GM18867 (cell line): ENCODE data around the gene ZNF57.
"Not testable (repeated sequence)": the region's sequence is repeated elsewhere in the genome, so short reads cannot be mapped to it uniquely, and the experiment has no call there.

Experiments
- ATAC-seq: cut with Tn5 transposase; IDR thresholded peaks from one replicate; pipeline ENCODE4 v1.9.1; 2021; ENCODE audit warnings: mild to moderate bottlenecking, moderate library complexity; ENCODE audit not compliant: unreplicated experiment

The ZNF57 gene

DNA sequence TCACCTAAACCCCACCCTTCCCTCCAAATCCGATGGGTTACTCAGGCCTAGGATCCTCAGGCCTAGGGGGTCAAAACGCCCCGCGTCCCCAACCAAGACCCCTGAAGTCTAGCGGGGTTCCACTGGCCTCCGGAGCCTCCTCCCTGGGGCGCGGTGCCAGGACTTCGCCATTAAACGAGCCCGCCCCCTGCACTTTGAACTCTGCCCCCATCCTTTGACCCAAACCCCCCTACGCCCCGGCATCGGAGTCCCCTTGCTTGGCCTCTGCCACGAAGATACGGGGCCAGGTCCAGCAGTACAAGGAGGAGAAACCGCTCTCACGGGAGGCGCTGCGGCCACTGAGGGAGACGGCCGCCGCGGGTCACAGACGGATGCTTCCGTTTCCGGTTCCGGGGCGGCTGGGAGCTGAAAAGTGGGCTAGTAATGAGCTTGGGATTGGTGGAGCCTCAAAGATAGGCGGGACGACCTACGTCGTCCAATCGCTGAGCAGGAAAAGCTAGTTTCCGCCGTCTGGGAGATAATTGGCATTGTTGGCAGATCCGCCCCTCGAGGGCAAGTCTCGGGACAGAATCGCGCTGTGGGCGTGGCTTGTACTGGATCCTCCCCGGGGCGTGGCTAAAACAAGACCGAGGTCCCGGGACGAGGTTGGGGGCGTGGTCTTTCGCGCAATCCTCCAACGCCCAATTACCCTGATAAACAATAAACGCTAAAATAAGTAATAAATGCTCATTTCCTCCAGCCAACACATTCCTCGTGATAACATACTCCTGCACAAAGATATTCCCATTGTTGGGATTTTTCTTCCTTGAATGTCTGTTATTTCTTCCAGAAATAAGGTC, 49.8 kb downstream of the ZNF57 start:
- peak; percentile 91 for ATAC-seq

DNA sequence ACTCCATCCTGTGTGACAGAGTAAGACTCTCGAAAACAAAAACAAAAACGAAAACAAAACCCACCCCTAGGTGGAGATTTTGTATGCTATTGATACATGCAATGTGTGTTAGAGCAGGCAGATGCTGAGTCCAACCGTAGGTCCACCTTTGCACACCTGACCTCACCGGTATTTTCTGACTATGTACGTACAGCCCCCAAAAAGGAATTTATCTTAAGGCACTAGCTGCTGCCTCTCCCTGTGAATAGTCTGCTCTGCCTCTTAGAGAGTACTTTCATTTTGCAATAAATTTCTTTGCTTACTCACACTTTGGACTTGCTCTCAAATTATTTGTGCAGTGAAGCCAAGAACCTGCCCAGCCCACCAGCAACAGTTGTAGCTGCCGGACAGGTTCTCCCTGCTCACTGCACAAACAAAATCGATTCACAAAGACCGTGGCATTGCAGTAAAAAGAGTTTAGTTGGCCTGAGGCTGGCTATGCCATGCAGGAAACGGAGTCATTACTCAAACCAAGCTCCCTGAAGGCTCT, 52.3 kb downstream of the ZNF57 start:
- ATAC-seq: no peak

DNA sequence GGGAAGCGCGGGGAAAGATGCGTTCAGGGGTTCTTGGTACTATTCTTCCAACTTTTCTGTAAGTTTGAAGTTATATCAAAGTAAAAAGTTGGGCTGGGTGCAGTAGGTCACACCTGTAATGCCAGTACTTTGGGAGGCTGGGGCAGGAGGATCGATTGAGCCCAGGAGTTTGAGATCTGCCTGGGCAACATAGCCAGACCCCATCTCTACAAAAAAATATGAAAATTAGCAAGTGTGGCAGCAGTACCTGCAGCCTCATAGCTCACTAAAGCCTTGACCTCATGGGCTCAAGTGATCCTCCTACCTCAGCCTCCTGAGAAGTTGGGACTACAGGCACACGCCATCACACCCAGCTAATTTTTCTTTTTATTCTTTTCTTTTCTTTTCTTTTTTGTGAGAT, 56.4 kb downstream of the ZNF57 start:
- ATAC-seq: no peak

DNA sequence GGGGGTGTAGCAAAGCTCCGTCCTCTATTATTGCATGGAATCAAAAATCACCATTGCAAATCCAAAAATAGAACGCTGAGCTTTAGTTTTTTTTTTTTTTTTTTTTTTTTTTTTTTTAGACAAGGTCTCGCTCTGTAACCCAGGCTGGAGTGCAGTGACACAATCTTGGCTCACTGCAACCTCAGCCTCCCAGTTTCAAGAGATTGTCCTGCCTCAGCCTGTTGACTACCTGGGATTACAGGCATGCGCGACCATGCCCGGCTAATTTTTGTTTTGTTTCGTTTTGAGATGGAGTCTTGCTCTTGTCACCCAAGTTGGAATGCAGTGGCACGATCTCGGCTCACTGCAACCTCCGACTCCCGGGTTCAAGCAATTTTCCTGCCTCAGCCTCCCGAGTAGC, 59.4 kb downstream of the ZNF57 start:
- no peak for ATAC-seq

DNA sequence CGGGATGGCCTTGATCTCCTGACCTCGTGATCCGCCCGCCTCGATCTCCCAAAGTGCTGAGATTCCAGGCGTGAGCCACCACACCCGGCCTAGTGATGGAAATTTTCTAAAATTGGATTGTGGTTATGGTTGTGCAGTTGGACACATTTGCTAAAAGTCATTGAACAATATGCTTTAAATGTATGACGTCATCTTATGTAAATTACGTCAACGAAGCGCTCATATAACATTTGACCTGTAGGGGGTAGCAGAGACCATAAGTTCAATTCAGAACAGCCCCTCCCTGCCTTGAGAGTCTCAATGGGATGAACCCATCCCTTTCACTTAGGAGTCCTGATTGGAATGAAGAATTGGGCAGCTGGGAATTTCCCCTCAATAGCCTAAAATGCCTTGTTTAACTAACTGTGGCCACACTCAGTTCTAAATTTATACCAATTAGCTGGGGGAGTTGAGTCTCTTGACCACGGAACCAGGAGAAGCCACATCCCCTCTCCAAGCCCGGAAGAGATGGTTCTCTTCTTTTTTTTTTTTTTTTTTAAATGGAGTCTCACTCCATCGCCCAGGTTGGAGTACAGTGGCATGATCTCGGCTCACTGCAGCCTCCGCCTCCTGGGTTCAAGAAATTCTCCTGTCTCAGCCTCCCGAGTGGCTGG, 61.4 kb downstream of the ZNF57 start:
- no peak for ATAC-seq

DNA sequence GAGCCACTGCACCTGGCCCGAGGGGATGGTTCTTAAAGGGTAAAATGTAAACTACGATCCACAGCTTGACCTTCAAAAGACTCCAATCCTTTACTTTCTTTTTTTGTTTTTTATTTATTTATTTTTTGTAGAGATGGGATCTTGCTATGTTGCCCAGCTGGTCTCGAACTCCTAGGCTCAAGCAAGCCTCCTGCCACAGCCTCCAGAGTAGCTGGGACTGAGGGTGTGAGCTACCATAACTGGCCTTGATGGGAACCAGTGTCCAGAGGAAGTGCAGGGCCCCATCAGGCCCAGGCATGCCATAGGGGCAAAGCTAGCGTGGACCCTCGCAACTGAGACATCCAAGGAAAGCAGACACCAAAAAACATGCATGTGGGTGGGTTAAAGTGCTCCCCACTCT, 62.4 kb downstream of the ZNF57 start:
- no peak for ATAC-seq

DNA sequence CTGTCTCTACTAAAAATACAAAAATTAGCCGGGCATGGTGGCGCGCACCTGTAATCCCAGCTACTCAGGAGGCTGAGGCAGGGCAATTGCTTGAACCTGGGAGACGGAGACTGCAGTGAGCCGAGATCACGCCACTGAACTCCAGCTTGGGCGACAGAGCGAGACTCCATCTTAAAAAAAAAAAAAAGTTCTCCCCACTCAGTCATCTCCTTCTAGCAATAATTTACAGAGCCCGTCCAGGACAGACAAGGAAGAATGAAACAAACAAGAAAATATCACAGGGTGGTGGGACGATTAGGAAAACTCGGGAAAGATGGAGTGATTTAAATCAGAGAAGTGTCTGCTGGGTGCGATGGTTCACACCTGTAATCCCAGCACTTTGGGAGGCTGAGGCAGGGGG, 62.9 kb downstream of the ZNF57 start:
- not testable (repeated sequence) for ATAC-seq

DNA sequence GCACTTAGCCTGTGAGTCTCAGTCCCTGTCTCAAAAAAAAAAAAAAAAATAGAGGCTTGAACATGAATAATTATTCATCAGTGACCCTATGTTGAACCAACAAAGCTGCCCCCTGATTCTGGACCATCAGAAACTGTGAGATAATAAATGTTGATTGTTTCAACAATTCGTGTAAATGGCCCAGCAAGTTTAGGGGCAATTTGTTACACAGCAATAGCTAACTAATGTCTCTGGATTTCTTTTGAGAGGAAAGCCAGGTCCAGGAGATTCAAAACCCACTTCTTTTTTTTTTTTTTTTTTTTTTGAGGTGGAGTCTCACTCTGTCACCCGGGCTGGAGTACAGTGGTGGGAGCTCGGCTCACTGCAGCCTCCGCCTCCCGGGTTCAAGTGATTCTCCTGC, 64.1 kb downstream of the ZNF57 start:
- ATAC-seq: no peak

DNA sequence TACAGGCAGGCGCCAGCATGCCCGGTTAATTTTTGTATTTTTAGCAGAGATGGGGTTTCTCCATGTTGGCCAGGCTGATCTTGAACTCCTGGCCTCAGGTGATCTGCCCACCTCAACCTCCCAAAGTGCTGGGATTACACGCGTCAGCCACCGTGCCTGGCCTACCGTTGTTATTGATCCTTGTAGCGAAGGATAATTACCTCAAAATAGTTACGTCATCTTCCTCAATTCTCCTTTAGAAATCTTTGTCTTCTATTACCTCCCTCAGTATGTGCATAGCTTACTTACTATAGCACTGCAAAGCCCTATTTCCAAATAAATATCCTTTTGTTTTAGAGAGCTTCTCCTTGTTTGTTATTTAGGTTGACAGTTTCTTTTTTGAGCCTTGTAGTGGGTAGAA, 67.2 kb downstream of the ZNF57 start:
- ATAC-seq: no peak
